NCI-H82 (cell line): ENCODE measurements around the gene JAG2.

ENCODE experiments used
- DNase-seq: peaks from one replicate; lab custom pipeline; 2025; lab: John Stamatoyannopoulos, UW

JAG2 gene

GRCh38 chr14:105091517-105092170 is 76.9 kb downstream of the JAG2 start:
- no peak for DNase-seq

GRCh38 chr14:105091054-105091516 is 77.5 kb downstream of the JAG2 start:
- no peak for DNase-seq
